Panc1 (cell line): ENCODE results near the gene SUPT3H. TPM values are rescaled to one million over a fixed set of nuclear protein-coding genes. Genes with fewer than 3 reads are reported as not detected.

Experiments used
- ATAC-seq: fragments of 200-7000 bp; cut with Tn5 transposase; 2 replicates; pipeline ENCODE4 v1.9.1; 2020; ENCODE audit warnings: mild to moderate bottlenecking, moderate library complexity
- BruUV-seq: library from RNA; stranded (reverse); fragments of 400-500 nt; replicated peaks from 2 replicates; lab custom pipeline; 2021; lab: Mats Ljungman, UMichigan
- CTCF ChIA-PET: fragments of 300-600 bp; sonication (Branson Sonifier 250); formaldehyde crosslinking; loops from one replicate; lab custom pipeline; 2022; ENCODE audit warnings: antibody characterized with exemption; lab: Charles Lee
- POLR2A ChIA-PET: fragments of 300-600 bp; sonication (Branson Sonifier 250); formaldehyde crosslinking; loops from one replicate; lab custom pipeline; 2022; ENCODE audit warnings: antibody characterized with exemption; lab: Charles Lee
- DNase-seq: peaks from one replicate; pipeline ENCODE4 v3.0.0-alpha.2; 2010; ENCODE audit warnings: low read depth, low spot score
- H3K27ac ChIP-seq: 2 replicates; pipeline ENCODE4 v1.5.1; 2011; ENCODE audit warnings: mild to moderate bottlenecking, low read length, inconsistent platforms
- H3K27me3 ChIP-seq: fragments of 200-500 bp; sonication (Bioruptor generic); 2 replicates; pipeline ENCODE4 v1.6.0; 2014; ENCODE audit warnings: low read length, inconsistent platforms; ENCODE audit not compliant: control insufficient read depth, insufficient read depth
- H3K36me3 ChIP-seq: fragments of 200-500 bp; sonication (Bioruptor generic); 2 replicates; pipeline ENCODE4 v1.5.1; 2014; ENCODE audit warnings: inconsistent platforms, mild to moderate bottlenecking, low read length, moderate library complexity; ENCODE audit not compliant: control insufficient read depth, insufficient read depth
- H3K4me1 ChIP-seq: 2 replicates; pipeline ENCODE4 v1.5.1; 2011; ENCODE audit warnings: inconsistent platforms, mild to moderate bottlenecking, low read length, moderate library complexity; ENCODE audit not compliant: control insufficient read depth, insufficient read depth
- H3K4me3 ChIP-seq, 2 experiments: 2 replicates each; pipeline ENCODE4 v1.5.1; 2011 to 2012; ENCODE audit warnings: low read depth in 2 of 2, low read length in 2 of 2, mild to moderate bottlenecking in 2 of 2, inconsistent platforms in 1 of 2, moderate library complexity in 1 of 2
- H3K9me3 ChIP-seq: fragments of 200-500 bp; sonication (Bioruptor generic); 2 replicates; pipeline ENCODE4 v1.5.1; 2014; ENCODE audit warnings: low read depth, mild to moderate bottlenecking, inconsistent platforms, low read length, moderate library complexity; ENCODE audit not compliant: control insufficient read depth, insufficient read depth
- CTCF ChIP-seq: fragments of 450-650 bp; IDR thresholded peaks from 2 replicates; pipeline ENCODE4 v1.5.1; 2017; ENCODE audit warnings: mild to moderate bottlenecking
- POLR2AphosphoS5 ChIP-seq: IDR thresholded peaks from 2 replicates; pipeline ENCODE4 v1.6.1; 2012; ENCODE audit warnings: mild to moderate bottlenecking, low read depth, low read length, moderate library complexity
- REST ChIP-seq, 2 experiments: IDR thresholded peaks; 2 replicates each; pipeline ENCODE4 v1.6.1; 2011 to 2012; ENCODE audit warnings: low read depth in 2 of 2, control low read depth in 1 of 2, low read length in 1 of 2, mild to moderate bottlenecking in 1 of 2, moderate library complexity in 1 of 2; ENCODE audit not compliant: insufficient read depth in 1 of 2
- SIN3A ChIP-seq: IDR thresholded peaks from 2 replicates; pipeline ENCODE4 v1.6.1; 2012; ENCODE audit warnings: low read depth, mild to moderate bottlenecking, low read length, moderate library complexity, borderline replicate concordance; ENCODE audit not compliant: insufficient read depth
- TCF7L2 ChIP-seq: IDR thresholded peaks from 2 replicates; pipeline ENCODE4 v1.6.1; 2011; ENCODE audit warnings: mild to moderate bottlenecking, low read depth, low read length, inconsistent platforms
- in situ Hi-C: cut with HindIII; loops from 2 replicates; pipeline ENCODE4 v1.10.0; 2016; ENCODE audit warnings: low sequenced_read_pairs, low pct_unique_long_range_greater_than_20kb
- intact Hi-C: fragments of 100-400 bp; cut with micrococcal nuclease; formaldehyde crosslinking; loops from one replicate; pipeline ENCODE4 v1.10.0; 2022; ENCODE audit not compliant: unreplicated experiment
- total RNA-seq: library from RNA; stranded (reverse); gene quantifications from one replicate; pipeline ENCODE4 v1.2.1, GENCODE V29; 2021; ENCODE audit not compliant: unreplicated experiment

The SUPT3H gene
- total RNA-seq, 1 experiment from 2014 or later = 11.0 TPM

DNA sequence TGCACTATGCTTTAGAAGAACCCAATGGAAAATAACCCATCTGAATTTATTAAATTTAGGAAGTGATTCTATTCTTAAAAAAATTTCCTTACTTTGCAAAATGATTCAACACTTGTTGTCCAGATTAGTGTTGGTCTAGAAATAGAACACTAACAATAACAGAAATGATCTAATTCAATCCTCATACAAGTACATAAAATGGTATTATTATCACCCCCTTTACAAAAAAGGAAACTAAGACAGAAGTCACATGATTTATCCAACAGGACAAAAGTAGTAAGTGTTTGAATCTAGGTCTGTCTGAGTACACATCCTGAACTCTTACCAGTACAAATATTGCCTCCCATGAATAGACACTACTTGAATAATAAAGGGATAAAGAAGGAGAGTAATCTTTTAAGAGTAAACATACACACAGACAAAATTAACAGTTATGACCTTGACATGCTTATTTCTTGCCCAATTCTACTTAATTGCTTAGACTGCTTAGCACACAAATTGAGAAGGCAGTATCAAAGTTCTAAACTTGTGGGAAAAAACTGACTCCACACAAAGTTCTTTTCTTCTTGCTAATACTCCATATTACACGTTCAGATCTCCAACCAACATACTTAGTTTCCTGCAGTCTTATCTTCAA lies 245.0 kb downstream of the SUPT3H start:
- H3K36me3 ChIP-seq = no peaks in the 10 kb centered on the region
- peaks cover 6% of the 10 kb centered on the region; the same call in 1 of the 2 replicates for H3K9me3 ChIP-seq
- H3K27ac ChIP-seq = no peak overlapping the region
- in situ Hi-C loops = no loop called here
- CTCF ChIA-PET = no interaction called here
- POLR2A ChIA-PET = no interaction called here
- TF ChIP-seq POLR2AphosphoS5 = no peak
- TF ChIP-seq REST (IDR thresholded peaks at IDR 0.05; ENCODE audit: insufficient read depth in 1 of 2, low read depth in 2 of 2, low read length in 1 of 2) = no peak
- no peak for TF ChIP-seq SIN3A
- TF ChIP-seq CTCF = no peak
- no peak for TF ChIP-seq TCF7L2
- BruUV-seq = no TSS peak
- DNase-seq (no peak), ATAC-seq (no peak)
- no peak overlapping the region for H3K4me3 ChIP-seq
- intact Hi-C loops = no loop called here
- no peaks in the 10 kb centered on the region for H3K27me3 ChIP-seq
- no peaks in the 10 kb centered on the region for H3K4me1 ChIP-seq

GRCh38 chr6:45132059-45132458 lies 245.7 kb downstream of the SUPT3H start:
- Histone ChIP-seq H3K4me1 (no peaks in the 10 kb centered on the region), H3K27me3 (no peaks in the 10 kb centered on the region), H3K27ac (no peak overlapping the region), H3K36me3 (no peaks in the 10 kb centered on the region), H3K4me3 (no peak overlapping the region), H3K9me3 (peaks cover 6% of the 10 kb centered on the region; the same call in 1 of the 2 replicates)
- in situ Hi-C loops (no loop called here), intact Hi-C loops (no loop called here)
- DNase-seq = no peak
- CTCF ChIA-PET = no interaction called here
- POLR2A ChIA-PET = no interaction called here
- no peak for TF ChIP-seq SIN3A
- no peak for TF ChIP-seq POLR2AphosphoS5
- TF ChIP-seq CTCF = no peak
- BruUV-seq = no TSS peak
- no peak for ATAC-seq
